ENCODE measurements around the gene WFS1.
A peak's percentile ranks its signal among the peaks of the same experiment; 100 is the strongest.

Gene WFS1

GRCh38 chr4:6331468-6331867, 61.8 kb downstream of the WFS1 start:
- H4K20me1 ChIP-seq = no peaks in the 10 kb centered on the region
- no peak overlapping the region for H3K27ac ChIP-seq
- peaks cover 70% of the 10 kb centered on the region for H3K4me1 ChIP-seq
- H3K9ac ChIP-seq = no peak overlapping the region
- TF ChIP-seq Cebpa-rat (IDR thresholded peaks at IDR 0.05) = no peak
- H3K36me3 ChIP-seq = no peaks in the 10 kb centered on the region
- H3K27me3 ChIP-seq = no peaks in the 10 kb centered on the region
- H3K4me3 ChIP-seq = no peak overlapping the region
- H3K9me3 ChIP-seq = no peaks in the 10 kb centered on the region
- H3K4me2 ChIP-seq = peak overlapping the region; percentile 84

- Histone ChIP-seq H3K4me2 (peak overlapping the region; percentile 46), H3K9me3 (no peaks in the 10 kb centered on the region), H4K20me1 (no peaks in the 10 kb centered on the region), H3K4me3 (no peak overlapping the region), H3K4me1 (peaks cover 65% of the 10 kb centered on the region), H3K27ac (no peak overlapping the region), H3K36me3 (no peaks in the 10 kb centered on the region), H3K27me3 (no peaks in the 10 kb centered on the region), H3K9ac (no peak overlapping the region)
- TF ChIP-seq Cebpa-rat (IDR thresholded peaks at IDR 0.05) = no peak
Observed at GRCh38 chr4:6332042-6332668, 62.5 kb downstream of the WFS1 start.

GRCh38 chr4:6332669-6333050, 63.0 kb downstream of the WFS1 start:
- no peak overlapping the region; the same call in 1 of the 2 replicates for H3K4me2 ChIP-seq
- H3K27me3 ChIP-seq = no peaks in the 10 kb centered on the region
- H3K36me3 ChIP-seq = no peaks in the 10 kb centered on the region
- no peaks in the 10 kb centered on the region for H4K20me1 ChIP-seq
- H3K9ac ChIP-seq = no peak overlapping the region
- no peak overlapping the region for H3K4me3 ChIP-seq
- TF ChIP-seq Cebpa-rat (IDR thresholded peaks at IDR 0.05) = no peak
- H3K9me3 ChIP-seq = no peaks in the 10 kb centered on the region
- H3K4me1 ChIP-seq = peaks cover 65% of the 10 kb centered on the region
- no peak overlapping the region for H3K27ac ChIP-seq

DNA sequence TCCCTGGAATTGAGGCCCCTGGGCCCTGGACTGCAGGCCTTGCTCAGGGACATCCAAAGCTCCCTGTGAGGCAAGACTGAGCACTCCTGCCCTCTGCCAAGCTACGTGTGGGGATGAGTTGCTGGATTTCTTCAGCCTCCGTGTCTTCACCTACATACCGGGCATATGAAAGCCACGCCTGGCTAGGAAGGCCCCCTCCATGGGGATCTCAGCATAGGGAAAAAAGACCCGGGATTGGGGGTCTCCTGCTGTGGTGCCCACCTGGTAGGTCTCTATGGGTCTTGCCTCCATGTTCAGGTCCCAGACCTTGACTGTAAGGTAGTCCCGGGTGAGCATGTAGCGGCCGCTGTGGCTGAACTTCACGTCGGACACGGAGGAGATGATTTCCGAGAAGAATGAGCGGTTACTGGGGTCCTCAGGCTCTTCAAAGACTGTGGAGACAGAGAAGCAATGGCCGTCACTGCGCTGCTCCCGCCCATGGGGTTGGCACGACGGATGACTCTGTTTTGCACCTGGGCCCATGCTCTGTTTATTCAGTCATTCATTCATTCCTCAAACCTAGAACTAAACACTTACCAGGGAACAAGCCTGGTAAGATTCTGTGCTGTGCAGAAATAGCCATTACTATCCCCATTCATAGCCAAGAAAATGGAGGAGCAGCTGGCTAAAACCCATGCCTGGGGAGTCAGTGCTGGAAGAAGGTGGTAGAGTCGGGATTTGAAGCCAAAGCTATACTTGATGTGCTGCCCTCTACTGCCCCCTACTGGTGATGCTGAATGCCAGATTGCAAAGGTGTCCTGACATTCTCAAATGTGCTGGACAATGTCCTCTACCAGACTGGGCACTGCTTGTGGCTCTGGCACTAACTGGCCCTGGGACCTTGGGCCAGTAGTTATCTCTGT, 63.9 kb downstream of the WFS1 start:
- TF ChIP-seq Cebpa-rat (IDR thresholded peaks at IDR 0.05) = no peak
- Histone ChIP-seq H3K27ac (no peak overlapping the region), H3K9ac (no peak overlapping the region), H3K4me1 (peaks cover 69% of the 10 kb centered on the region), H3K9me3 (no peaks in the 10 kb centered on the region), H4K20me1 (no peaks in the 10 kb centered on the region), H3K27me3 (no peaks in the 10 kb centered on the region), H3K4me3 (no peak overlapping the region), H3K36me3 (no peaks in the 10 kb centered on the region), H3K4me2 (no peak overlapping the region)

- TF ChIP-seq Cebpa-rat (IDR thresholded peaks at IDR 0.05) = no peak
- Histone ChIP-seq H4K20me1 (no peaks in the 10 kb centered on the region), H3K36me3 (no peaks in the 10 kb centered on the region), H3K4me2 (no peak overlapping the region), H3K4me3 (no peak overlapping the region), H3K9ac (no peak overlapping the region), H3K4me1 (peaks cover 73% of the 10 kb centered on the region), H3K27ac (no peak overlapping the region), H3K27me3 (no peaks in the 10 kb centered on the region), H3K9me3 (no peaks in the 10 kb centered on the region)
Observed at GRCh38 chr4:6334203-6334887, 64.7 kb downstream of the WFS1 start.

- H3K36me3 ChIP-seq = no peaks in the 10 kb centered on the region
- no peak overlapping the region for H3K27ac ChIP-seq
- no peaks in the 10 kb centered on the region for H4K20me1 ChIP-seq
- no peak overlapping the region for H3K4me3 ChIP-seq
- no peak overlapping the region for H3K9ac ChIP-seq
- H3K4me2 ChIP-seq = peak overlapping the region; percentile 14; the same call in 1 of the 2 replicates
- TF ChIP-seq Cebpa-rat (IDR thresholded peaks at IDR 0.05) = no peak
- H3K9me3 ChIP-seq = no peaks in the 10 kb centered on the region
- H3K4me1 ChIP-seq = peaks cover 73% of the 10 kb centered on the region
- H3K27me3 ChIP-seq = no peaks in the 10 kb centered on the region
Observed at GRCh38 chr4:6335040-6335590, 65.5 kb downstream of the WFS1 start.

DNA sequence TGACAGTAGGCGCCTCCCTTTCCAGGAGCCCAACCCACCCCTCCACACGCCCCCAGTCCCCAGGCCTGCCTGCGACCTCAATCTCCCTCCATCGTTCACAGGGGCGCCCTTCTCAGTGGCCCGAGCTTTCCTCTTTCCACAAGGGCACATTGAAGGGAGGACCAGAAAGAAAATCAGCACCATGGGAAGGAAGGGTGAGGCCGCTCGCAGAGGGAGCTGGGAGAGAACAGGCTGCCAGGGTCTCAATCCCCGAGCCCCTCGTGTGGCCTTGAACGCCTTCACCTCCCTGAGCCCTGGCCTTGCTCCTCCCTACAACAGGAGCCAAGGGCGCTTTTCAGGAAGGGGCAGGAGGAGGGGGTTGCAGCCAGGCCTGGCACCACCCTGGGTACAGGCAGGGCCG, 66.5 kb downstream of the WFS1 start:
- no peak for TF ChIP-seq Cebpa-rat (IDR thresholded peaks at IDR 0.05)
- no peaks in the 10 kb centered on the region for H3K27me3 ChIP-seq

DNA sequence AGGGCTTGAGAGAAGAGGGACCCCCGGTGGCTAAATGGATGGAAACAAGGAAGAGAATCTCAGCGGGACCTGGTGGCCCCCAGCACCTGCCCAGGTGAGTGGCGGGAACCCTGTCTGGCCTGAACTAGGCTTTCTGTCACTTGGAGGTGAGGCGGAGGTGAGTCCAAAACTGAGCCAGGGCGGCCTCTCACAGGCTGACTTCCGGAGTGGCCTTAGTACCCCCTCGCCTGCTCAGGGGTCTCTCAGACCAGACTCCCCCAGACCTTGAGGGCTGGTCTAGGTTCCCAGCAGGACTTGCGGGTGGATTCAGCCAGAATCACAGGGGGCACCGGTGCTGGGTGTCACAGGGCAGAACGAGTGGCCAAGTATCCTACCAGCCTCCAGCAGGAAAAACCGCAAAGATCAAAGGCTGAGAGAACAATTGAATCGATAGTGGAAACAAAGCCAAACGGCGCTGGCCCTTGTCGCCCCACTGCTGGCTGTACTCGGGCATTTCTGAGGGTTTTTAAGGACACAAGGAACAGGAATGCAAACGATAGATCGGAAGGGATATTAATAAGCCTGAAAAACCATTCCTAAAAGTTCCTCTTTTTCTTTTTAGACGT, 67.8 kb downstream of the WFS1 start:
- H3K4me1 ChIP-seq = peaks cover 64% of the 10 kb centered on the region
- no peaks in the 10 kb centered on the region for H3K27me3 ChIP-seq
- TF ChIP-seq Cebpa-rat (IDR thresholded peaks at IDR 0.05) = no peak
- no peak overlapping the region for H3K27ac ChIP-seq
- H4K20me1 ChIP-seq = no peaks in the 10 kb centered on the region
- peak overlapping the region; percentile 91 for H3K4me2 ChIP-seq
- H3K4me3 ChIP-seq = 0 out of 2 replicates have a peak overlapping the region, but pooled peaks have one; percentile 3
- no peaks in the 10 kb centered on the region for H3K36me3 ChIP-seq
- H3K9ac ChIP-seq = peak overlapping the region; percentile 63
- H3K9me3 ChIP-seq = no peaks in the 10 kb centered on the region

More for the DNA sequence above, 66.5 kb downstream of the WFS1 start:
- Histone ChIP-seq H3K4me1 (peaks cover 64% of the 10 kb centered on the region), H3K36me3 (no peaks in the 10 kb centered on the region), H3K4me3 (no peak overlapping the region), H3K9ac (no peak overlapping the region), H3K9me3 (no peaks in the 10 kb centered on the region), H4K20me1 (no peaks in the 10 kb centered on the region), H3K27ac (no peak overlapping the region), H3K4me2 (no peak overlapping the region)

GRCh38 chr4:6338175-6338950, 68.7 kb downstream of the WFS1 start:
- Histone ChIP-seq H3K4me2 (peak overlapping the region; percentile 91), H3K4me1 (peaks cover 71% of the 10 kb centered on the region), H3K36me3 (no peaks in the 10 kb centered on the region), H3K27me3 (no peaks in the 10 kb centered on the region), H3K9ac (no peak overlapping the region), H3K4me3 (0 out of 2 replicates have a peak overlapping the region, but pooled peaks have one; percentile 3), H3K9me3 (no peaks in the 10 kb centered on the region), H3K27ac (peak overlapping the region; percentile 18), H4K20me1 (no peaks in the 10 kb centered on the region)
- TF ChIP-seq Cebpa-rat (IDR thresholded peaks at IDR 0.05) = no peak
